Fibroblast of skin of scalp (primary cell): ENCODE data around the gene NCOA3.
A peak's percentile ranks its signal among the peaks of the same experiment; 100 is the strongest.

ENCODE experiments used
- DNase-seq: peaks from one replicate; pipeline ENCODE4 v3.0.0-alpha.2; 2013

NCOA3 gene

GRCh38 chr20:47668313-47669151 lies 166.8 kb downstream of the NCOA3 start:
- no peak for DNase-seq

- no peak for DNase-seq
Measured at GRCh38 chr20:47669152-47669425, 167.4 kb downstream of the NCOA3 start.

DNA sequence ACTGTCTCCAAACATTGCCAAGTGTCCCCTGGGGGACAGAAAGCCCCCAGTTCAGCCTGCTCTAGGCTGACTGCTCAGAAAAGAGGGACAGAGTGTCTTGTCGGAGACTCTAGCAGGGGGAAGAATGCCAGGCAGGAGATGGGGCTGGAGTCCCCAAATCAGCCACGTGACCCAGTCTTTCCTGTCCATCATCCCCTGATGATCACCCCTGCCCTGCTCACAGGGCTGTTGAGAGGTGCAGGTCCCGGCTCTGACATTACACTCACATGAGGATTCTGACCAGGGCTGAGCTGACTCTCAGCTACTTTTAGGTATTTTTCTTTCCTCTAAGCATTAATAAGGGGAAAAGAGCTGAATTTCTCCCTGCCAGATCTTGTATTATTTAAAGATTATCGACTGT lies 167.8 kb downstream of the NCOA3 start:
- no peak for DNase-seq

GRCh38 chr20:47669927-47670890 lies 168.5 kb downstream of the NCOA3 start:
- DNase-seq = no peak

DNA sequence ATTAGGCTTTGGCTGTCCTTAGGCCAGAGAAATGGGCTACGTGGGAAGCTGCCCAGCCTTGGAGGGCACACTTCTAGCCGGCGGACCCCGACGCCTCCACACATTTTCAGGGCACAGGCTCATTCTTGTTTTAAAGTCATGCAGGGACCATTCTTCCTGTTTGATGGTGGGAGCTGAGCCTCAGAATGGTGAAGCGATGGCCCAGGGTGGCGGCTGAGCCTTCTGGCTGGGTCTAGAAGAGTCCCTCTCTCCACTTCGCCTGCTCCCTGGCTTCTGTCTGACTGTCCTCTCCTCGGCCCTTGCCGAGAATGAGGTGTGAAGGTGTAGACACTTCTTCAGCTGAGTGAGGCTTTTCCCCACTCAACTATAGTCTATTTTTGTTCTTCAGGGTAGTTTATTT lies 169.2 kb downstream of the NCOA3 start:
- DNase-seq = no peak

- DNase-seq = no peak
Measured at GRCh38 chr20:47672166-47672565, 170.5 kb downstream of the NCOA3 start.

GRCh38 chr20:47672886-47673670 lies 171.4 kb downstream of the NCOA3 start:
- DNase-seq = no peak

DNA sequence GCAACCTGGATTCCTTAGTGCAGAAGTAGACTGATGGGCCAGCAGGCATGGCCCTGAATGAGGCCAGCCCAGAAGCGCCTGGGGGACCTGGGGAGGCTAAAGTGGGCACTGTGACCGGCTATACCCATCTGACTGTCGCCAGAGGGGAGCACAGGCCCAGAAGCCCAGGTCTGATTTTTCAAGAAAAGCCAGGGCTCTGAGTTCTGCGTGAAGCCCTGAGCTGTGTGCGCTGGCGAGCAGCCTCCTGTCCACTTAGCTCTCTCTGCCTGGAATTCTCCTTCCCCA lies 171.9 kb downstream of the NCOA3 start:
- no peak for DNase-seq

- DNase-seq = no peak
Measured at GRCh38 chr20:47674145-47674544, 172.5 kb downstream of the NCOA3 start.

GRCh38 chr20:47674686-47675085 lies 173.0 kb downstream of the NCOA3 start:
- DNase-seq = no peak

- no peak for DNase-seq
Measured at GRCh38 chr20:47675190-47676142, 173.8 kb downstream of the NCOA3 start.

DNA sequence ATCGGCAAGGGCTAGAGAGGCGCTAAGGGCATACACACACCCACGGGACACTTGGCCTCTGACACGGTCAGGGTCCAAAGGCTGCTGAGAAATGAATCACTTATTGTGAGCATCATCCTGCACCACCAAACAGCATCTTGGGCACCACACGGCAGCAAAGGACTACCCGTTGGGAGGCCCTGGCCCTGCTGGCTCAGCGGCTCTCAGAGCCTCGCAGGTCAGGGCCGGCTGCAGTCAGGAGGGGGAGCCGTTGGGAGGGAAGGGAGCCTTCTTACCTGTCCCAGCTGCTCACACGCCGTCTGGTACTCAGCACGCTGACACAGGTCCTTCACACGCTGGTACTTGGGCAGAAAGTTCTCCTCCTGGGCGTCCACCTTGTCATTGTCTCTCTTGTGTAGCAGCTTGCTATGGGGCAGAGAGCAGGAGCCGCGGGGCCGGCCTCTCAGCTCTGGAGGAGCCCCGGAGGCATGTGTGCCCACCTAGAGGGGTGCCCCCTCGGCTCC lies 174.6 kb downstream of the NCOA3 start:
- DNase-seq = no peak

DNA sequence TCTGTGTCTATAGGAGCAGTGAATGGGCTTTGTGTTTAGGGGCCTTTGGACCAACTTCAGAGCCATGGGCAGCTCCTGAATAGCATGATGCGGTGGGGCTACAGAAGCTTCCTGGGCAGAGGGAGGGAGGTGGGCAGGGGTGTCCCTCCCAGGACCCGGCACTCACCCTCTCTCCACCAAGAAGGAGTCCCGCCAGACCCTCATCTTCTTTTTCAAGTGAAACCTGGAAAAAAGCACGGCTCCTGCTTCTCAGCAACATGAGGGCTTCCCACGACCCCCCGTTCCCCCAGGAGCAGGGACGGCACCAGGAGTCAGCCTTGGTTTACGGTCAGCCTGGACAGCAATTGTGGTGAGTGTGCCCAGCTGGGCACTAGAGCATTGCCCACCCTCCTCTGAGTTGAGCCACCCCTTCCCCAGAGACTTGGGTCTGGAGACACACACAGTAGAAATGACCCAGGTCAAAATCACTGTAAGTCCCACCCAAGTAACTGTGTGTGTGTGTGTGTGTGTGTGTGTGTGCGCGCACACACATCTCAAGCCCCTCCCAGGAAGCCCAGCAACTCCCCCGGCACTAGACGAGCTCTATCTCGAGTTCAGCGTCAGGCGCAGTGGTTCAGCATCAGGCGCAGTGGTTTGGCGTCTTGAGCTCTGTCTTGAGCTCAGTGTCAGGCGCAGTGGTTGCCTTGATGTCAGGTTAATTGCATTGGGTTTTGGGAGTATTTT lies 175.4 kb downstream of the NCOA3 start:
- no peak for DNase-seq

DNA sequence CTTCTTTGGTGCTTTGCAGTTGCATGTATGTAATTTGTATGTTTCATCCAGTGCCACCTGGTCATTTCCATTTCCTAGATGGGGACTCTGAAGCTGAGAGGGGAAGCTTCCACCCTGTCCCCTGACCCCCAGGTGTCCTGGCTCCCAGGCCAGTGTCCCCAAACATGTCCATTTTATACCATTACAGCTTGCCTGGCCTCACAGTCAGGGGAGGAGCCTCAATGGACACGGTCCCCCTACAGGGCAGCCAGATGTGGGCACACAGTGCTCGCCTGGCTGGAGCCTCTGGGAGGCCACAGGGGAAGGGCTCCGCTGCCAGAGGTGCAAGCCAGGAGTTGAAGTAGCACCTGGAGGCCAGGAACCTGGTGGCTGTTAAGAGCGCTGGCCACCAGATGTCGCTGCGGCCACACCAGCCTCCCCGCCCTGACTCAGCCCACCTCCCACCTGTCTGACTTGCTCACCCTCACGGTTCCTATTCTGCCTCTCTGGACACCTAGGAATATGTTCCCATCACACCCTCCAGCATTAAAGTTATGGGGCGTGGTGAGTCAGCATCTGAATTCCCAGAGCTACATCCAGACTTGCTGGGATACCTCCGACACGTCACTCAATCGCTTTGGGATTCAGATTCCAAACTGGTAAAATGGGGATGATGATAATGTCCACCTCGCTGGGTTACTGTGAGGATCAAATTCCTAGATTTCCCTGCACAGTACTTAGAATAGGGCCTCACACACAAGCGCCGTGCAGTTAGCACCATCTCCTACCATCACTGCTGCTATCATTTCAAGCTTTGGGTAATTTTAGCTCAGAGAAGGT lies 176.2 kb downstream of the NCOA3 start:
- no peak for DNase-seq

DNA sequence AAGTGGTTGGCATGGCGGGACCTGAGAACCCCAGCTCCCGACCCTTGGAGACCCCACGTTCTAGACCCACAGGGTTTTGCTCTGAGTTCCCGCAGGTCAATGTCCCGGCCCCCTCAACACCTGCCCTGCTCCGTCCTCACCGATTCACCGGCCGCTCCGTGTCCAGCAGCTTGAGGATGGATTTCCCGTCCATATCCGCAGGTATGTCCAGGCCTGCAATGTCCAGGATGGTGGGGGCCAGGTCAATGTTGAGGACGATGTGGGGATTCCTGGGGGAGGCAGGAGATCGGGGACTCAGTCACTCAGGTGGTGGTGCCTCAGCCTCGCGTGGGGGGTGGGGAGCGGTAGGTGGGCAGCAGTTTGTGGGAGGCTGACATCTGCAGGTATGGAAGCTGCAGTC lies 176.8 kb downstream of the NCOA3 start:
- no peak for DNase-seq

DNA sequence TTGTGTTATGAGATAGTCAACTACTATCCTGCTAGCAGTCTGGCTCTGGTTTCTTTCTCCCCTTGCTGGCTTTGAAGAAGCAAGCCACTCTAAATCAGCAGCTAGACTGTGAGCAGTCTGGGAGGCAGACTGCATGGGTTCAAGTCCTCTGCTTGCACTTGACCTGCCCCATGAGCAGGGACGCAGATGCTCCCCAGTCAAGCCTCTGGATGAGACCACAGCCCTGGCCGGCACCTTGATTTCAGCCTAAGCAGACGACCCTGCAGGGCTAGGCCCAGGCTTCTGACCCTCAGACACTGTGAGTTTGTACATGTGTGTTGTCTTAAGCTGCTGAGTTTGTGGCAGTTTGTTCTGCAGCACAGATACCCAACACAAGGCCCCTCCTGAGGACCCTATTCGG lies 177.8 kb downstream of the NCOA3 start:
- DNase-seq = no peak

DNA sequence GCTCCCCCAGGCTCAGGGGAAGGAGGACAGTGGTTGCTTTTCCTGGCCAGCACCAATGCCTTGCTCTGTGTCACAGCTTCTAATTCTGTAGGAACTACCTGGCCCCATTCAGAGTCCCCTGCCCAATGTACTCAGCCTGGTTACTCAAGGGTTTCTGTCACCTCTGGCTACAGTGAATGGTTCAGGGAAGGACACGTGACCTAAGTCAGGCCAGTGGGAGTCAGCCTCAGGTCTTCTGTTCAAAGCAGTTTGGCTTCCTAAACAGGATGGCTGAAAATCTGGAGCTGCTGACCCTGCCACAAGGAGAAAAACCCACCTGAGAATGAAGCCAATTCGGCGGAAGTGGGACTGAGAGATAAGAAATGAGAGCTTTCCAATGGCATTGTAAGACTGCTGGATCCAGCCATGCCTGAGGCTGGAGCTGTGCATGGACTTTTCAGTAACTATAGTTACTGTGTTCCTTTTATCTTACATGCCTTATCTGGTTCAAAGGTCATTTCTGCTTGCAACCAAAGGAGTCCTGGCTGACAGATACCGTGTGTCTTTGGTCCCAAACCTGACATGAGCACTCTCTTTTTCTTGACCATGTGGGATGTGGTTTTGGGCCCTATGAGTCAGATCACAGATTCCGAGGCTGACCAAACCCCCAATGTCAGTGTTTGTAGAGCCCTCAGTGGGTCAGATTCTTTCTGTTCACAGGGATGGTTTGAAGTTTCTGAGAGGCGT lies 179.3 kb downstream of the NCOA3 start:
- peak; percentile 24 for DNase-seq

DNA sequence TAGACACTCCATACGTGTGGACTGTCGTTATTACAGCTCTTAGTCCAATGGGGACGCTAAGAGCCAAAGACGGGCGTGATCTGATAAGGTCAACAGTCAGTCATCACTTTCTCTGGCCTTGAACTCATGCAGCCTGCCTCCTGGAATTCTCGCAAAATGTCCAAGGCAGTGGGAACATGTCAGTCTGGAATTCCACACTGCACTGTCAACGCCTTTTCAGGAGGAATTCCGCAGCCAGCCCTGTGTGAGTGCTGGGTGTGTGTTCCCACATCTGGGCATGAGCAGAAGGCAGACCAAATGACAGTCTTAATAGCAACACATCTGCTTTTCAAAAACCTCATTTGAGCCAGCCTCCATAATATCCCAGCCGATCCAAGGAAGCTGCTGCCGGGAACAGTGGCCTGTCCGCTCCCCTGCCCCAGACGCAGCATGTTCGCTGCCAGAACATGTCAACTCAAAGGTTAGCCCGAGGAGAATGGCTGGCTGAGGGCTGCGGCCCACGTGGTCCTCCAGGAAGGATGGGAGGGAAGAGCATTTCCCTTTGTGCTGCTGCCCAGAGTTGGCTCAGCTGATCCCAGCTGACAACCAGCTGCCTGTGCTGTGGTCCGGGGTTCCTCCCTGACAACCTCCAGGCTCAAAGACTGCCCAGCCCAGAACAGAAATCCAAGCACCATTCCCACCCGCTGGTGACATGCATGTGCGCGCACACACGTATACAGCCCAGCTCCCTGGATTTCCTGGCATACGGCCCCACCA lies 180.5 kb downstream of the NCOA3 start:
- peak; percentile 75 for DNase-seq

- DNase-seq = no peak
Measured at GRCh38 chr20:47682916-47683315, 181.2 kb downstream of the NCOA3 start.
